Measurements from ENCODE around the gene LBP.

GRCh38 chr20:38423541-38423940 lies 77.3 kb downstream of the LBP start:
- no peak for TF ChIP-seq CTCF (conservative IDR thresholded peaks at IDR 0.05 in 1 of 2, IDR thresholded peaks at IDR 0.05 in 1 of 2; ENCODE audit: extremely low read depth in 1 of 2, insufficient read depth in 1 of 2, low read depth in 1 of 2, low read length in 2 of 2)
- TF ChIP-seq EZH2 (IDR thresholded peaks at IDR 0.05; ENCODE audit: borderline replicate concordance, low read length), result no peak
